CD14-positive monocyte (primary cell): ENCODE results near the gene SLC35G2. TPM values are rescaled to one million over a fixed set of nuclear protein-coding genes. Genes with fewer than 3 reads are reported as not detected.
A peak's percentile ranks its signal among the peaks of the same experiment; 100 is the strongest.
"Not testable (repeated sequence)": the region's sequence is repeated elsewhere in the genome, so short reads cannot be mapped to it uniquely, and the experiment has no call there.

Experiments
- DNase-seq, 3 donors: peaks; one replicate each; pipeline ENCODE4 v3.0.0-alpha.2; 2011 to 2022
- H2AFZ ChIP-seq: 2 replicates; pipeline ENCODE4 v1.6.0; 2012; ENCODE audit warnings: mild to moderate bottlenecking, low read depth, low read length, inconsistent platforms; ENCODE audit not compliant: insufficient read depth, poor library complexity, severe bottlenecking
- H3K27ac ChIP-seq, 2 donors: 1 replicate in 1 of 2; 2 replicates in 1 of 2; pipeline ENCODE4 v1.5.1; 2012 to 2013; ENCODE audit warnings: low read length in 2 of 2, control low read depth in 1 of 2, inconsistent platforms in 1 of 2, low read depth in 1 of 2, mild to moderate bottlenecking in 1 of 2
- H3K27me3 ChIP-seq, 2 donors: one replicate each; pipeline versions ENCODE4 v1.6.0 to v1.6.1; 2011 to 2013; ENCODE audit warnings: low read length in 2 of 2; ENCODE audit not compliant: control insufficient read depth in 2 of 2, insufficient read depth in 2 of 2
- H3K36me3 ChIP-seq, 2 donors: replicated peaks in 1 of 2; 1 replicate in 1 of 2; 2 replicates in 1 of 2; pipeline versions ENCODE4 v1.5.1 to v1.6.1; 2012 to 2013; ENCODE audit warnings: low read length in 2 of 2, control low read depth in 1 of 2, inconsistent platforms in 1 of 2, mild to moderate bottlenecking in 1 of 2; ENCODE audit not compliant: insufficient read depth in 2 of 2, control insufficient read depth in 1 of 2
- H3K4me1 ChIP-seq, 2 donors: 1 replicate in 1 of 2; 2 replicates in 1 of 2; pipeline versions ENCODE4 v1.5.1 to v1.6.1; 2012 to 2013; ENCODE audit warnings: low read length in 2 of 2, control low read depth in 1 of 2, inconsistent platforms in 1 of 2, mild to moderate bottlenecking in 1 of 2, moderate library complexity in 1 of 2; ENCODE audit not compliant: insufficient read depth in 2 of 2, control insufficient read depth in 1 of 2
- H3K4me2 ChIP-seq: replicated peaks from 2 replicates; pipeline ENCODE3; 2012; ENCODE audit warnings: low read length, moderate library complexity, mild to moderate bottlenecking; ENCODE audit not compliant: poor library complexity, severe bottlenecking; ENCODE audit errors: extremely low read depth
- H3K4me3 ChIP-seq, 3 experiments: fragments of 200-600 bp in 1 of 3; sonication (generic) in 1 of 3; replicated peaks in 1 of 3; 1 replicate in 2 of 3; 2 replicates in 1 of 3; pipeline ENCODE4 v1.5.1; 2011 to 2013; ENCODE audit warnings: low read length in 3 of 3, mild to moderate bottlenecking in 3 of 3, control low read depth in 2 of 3, low read depth in 2 of 3, inconsistent platforms in 1 of 3, moderate library complexity in 1 of 3
- H3K79me2 ChIP-seq: 2 replicates; pipeline ENCODE4 v1.6.0; 2012; ENCODE audit warnings: mild to moderate bottlenecking, control low read depth, inconsistent platforms, low read length, moderate library complexity; ENCODE audit not compliant: insufficient read depth
- H3K9ac ChIP-seq: 2 replicates; pipeline ENCODE4 v1.6.0; 2017; ENCODE audit warnings: low read length, mild to moderate bottlenecking; ENCODE audit not compliant: insufficient read depth, poor library complexity, severe bottlenecking
- H3K9me3 ChIP-seq, 2 donors: replicated peaks in 1 of 2; 1 replicate in 1 of 2; 2 replicates in 1 of 2; pipeline versions ENCODE4 v1.5.1 to v1.6.1; 2012 to 2013; ENCODE audit warnings: low read length in 2 of 2, control low read depth in 1 of 2; ENCODE audit not compliant: control insufficient read depth in 1 of 2, insufficient read depth in 1 of 2
- H4K20me1 ChIP-seq: 2 replicates; pipeline ENCODE4 v1.6.0; 2012; ENCODE audit warnings: mild to moderate bottlenecking, low read length, control low read depth, moderate library complexity; ENCODE audit not compliant: insufficient read depth
- H3K27ac Mint-ChIP-seq, 7 donors: one replicate each; pipeline ENCODE4 v1.8.0; 2020; ENCODE audit warnings: mild to moderate bottlenecking in 7 of 7, mixed read lengths in 7 of 7, moderate library complexity in 6 of 7, inconsistent platforms in 2 of 7
- H3K27me3 Mint-ChIP-seq, 3 donors: one replicate each; pipeline ENCODE4 v1.8.0; 2021 to 2022; ENCODE audit warnings: low read depth in 3 of 3, mild to moderate bottlenecking in 3 of 3, mixed read lengths in 3 of 3, moderate library complexity in 3 of 3, inconsistent platforms in 1 of 3
- H3K36me3 Mint-ChIP-seq, 2 donors: one replicate each; pipeline ENCODE4 v1.8.0; 2020; ENCODE audit warnings: mixed read lengths in 2 of 2, inconsistent platforms in 1 of 2, mild to moderate bottlenecking in 1 of 2
- H3K4me1 Mint-ChIP-seq: one replicate; pipeline ENCODE4 v1.8.0; 2020; ENCODE audit warnings: mild to moderate bottlenecking, mixed read lengths
- H3K4me3 Mint-ChIP-seq, 2 donors: one replicate each; pipeline ENCODE4 v1.8.0; 2020; ENCODE audit warnings: mild to moderate bottlenecking in 2 of 2, mixed read lengths in 2 of 2, moderate library complexity in 1 of 2
- H3K9me3 Mint-ChIP-seq, 7 donors: one replicate each; pipeline ENCODE4 v1.8.0; 2020 to 2022; ENCODE audit warnings: mixed read lengths in 7 of 7, mild to moderate bottlenecking in 6 of 7, moderate library complexity in 6 of 7, inconsistent platforms in 2 of 7
- CTCF ChIP-seq: fragments of 200-600 bp; IDR thresholded peaks from one replicate; pipeline ENCODE4 v1.8.0; 2022; ENCODE audit warnings: antibody characterized with exemption, mild to moderate bottlenecking
- WGBS: methylation state at CpG from one replicate; pipeline ENCODE4 v1.1.5; 2013; ENCODE audit warnings: missing lambda C conversion rate; ENCODE audit not compliant: insufficient coverage; 5-methylcytosine and 5-hydroxymethylcytosine counted together
- intact Hi-C, 2 donors: fragments of 100-400 bp; cut with micrococcal nuclease; formaldehyde crosslinking; loops; one replicate each; pipeline versions ENCODE4 v1.15.0 to v1.15.1; 2023
- polyA plus RNA-seq, 3 donors: library from polyadenylated mRNA; depleted of rRNA in 1 of 3; unstranded in 2 of 3; stranded (reverse) in 1 of 3; fragments of 300-500 nt in 2 of 3; fragments of >200 nt in 1 of 3; fragmentation: Illumina TruSeq in 2 of 3; gene quantifications; 1 replicate in 2 of 3; 2 replicates in 1 of 3; pipeline ENCODE4 v1.2.3, GENCODE V29; 2012 to 2021

SLC35G2 gene
- polyA plus RNA-seq, 3 donors, result not detected

GRCh38 chr3:136869282-136869681, 50.4 kb downstream of the SLC35G2 start:
- Histone ChIP-seq H3K27ac (no peak overlapping the region), H3K4me3 (no peak overlapping the region), H3K4me1 (no peaks in the 10 kb centered on the region), H3K79me2 (peaks cover 100% of the 10 kb centered on the region), H3K36me3 (peaks cover 11 to 48% of the 10 kb centered on the region in 2 donors), H3K4me2 (no peak overlapping the region), H2AFZ (no peak overlapping the region), H3K27me3 (no peaks in the 10 kb centered on the region), H3K9ac (no peak overlapping the region), H3K9me3 (peaks cover 0 to 3% of the 10 kb centered on the region in 2 donors), H4K20me1 (peaks cover 89% of the 10 kb centered on the region)
- no peak for DNase-seq
- peaks cover 3 to 17% (median 10%) of the 10 kb centered on the region in 7 donors for H3K9me3 Mint-ChIP-seq
- no peak overlapping the region for H3K27ac Mint-ChIP-seq
- H3K4me3 Mint-ChIP-seq, result no peak overlapping the region
- intact Hi-C loops, result loop anchor here (10.0 kb wide), 2 partner anchors 114 to 674 kb away; partner anchors contain the start of genes MSL2 (in 1 of the 2) and STAG1 (in 1 of the 2)
- TF ChIP-seq CTCF, result no peak
- peaks cover 0 to 3% (median 0%) of the 10 kb centered on the region in 3 donors for H3K27me3 Mint-ChIP-seq
- peaks cover 19% of the 10 kb centered on the region for H3K4me1 Mint-ChIP-seq
- 100% methylated on average over 1 of the region's 9 CpGs for WGBS
- H3K36me3 Mint-ChIP-seq, result peaks cover 38 to 62% of the 10 kb centered on the region in 2 donors

GRCh38 chr3:136872258-136872657, 53.3 kb downstream of the SLC35G2 start:
- DNase-seq, H3K27me3 ChIP-seq, intact Hi-C loops, H3K27me3 Mint-ChIP-seq, H3K4me3 Mint-ChIP-seq, H3K9me3 ChIP-seq, H3K27ac ChIP-seq, H2AFZ ChIP-seq, H3K4me2 ChIP-seq, H3K9ac ChIP-seq, H3K4me3 ChIP-seq, H3K4me1 ChIP-seq: not testable (repeated sequence)
- peaks cover 3 to 17% (median 10%) of the 10 kb centered on the region in 7 donors for H3K9me3 Mint-ChIP-seq
- Histone ChIP-seq H3K36me3 (peaks cover 11 to 48% of the 10 kb centered on the region in 2 donors), H4K20me1 (peaks cover 87% of the 10 kb centered on the region), H3K79me2 (peaks cover 88% of the 10 kb centered on the region)
- H3K36me3 Mint-ChIP-seq, result peaks cover 37 to 59% of the 10 kb centered on the region in 2 donors
- peaks cover 12% of the 10 kb centered on the region for H3K4me1 Mint-ChIP-seq
- H3K27ac Mint-ChIP-seq, result peak overlapping the region in 3 of 7 donors; percentile 1 to 63 (median 28)
- 100% methylated on average over 3 of the region's 3 CpGs for WGBS

- H3K27me3 ChIP-seq, H3K4me2 ChIP-seq, H3K4me3 ChIP-seq, H3K4me3 Mint-ChIP-seq, H3K27me3 Mint-ChIP-seq, H3K9ac ChIP-seq, DNase-seq, H3K9me3 ChIP-seq, H3K27ac ChIP-seq, H2AFZ ChIP-seq, H3K36me3 ChIP-seq, H3K9me3 Mint-ChIP-seq, intact Hi-C loops, H3K36me3 Mint-ChIP-seq: not testable (repeated sequence)
- WGBS, result no CpG with 5 or more reads among the region's 2 CpGs
- Mint-ChIP-seq H3K27ac (peak overlapping the region in 1 of 7 donors; percentile 22), H3K4me1 (peaks cover 52% of the 10 kb centered on the region)
- H4K20me1 ChIP-seq, result peaks cover 85% of the 10 kb centered on the region
- peaks cover 13 to 22% of the 10 kb centered on the region in 2 donors for H3K4me1 ChIP-seq
- peaks cover 87% of the 10 kb centered on the region for H3K79me2 ChIP-seq
Observed at GRCh38 chr3:136879510-136879909, 60.6 kb downstream of the SLC35G2 start.
